Type B pancreatic cell (in vitro differentiated cells): ENCODE measurements around the gene ZSWIM5. TPM values are rescaled to one million over a fixed set of nuclear protein-coding genes. Genes with fewer than 3 reads are reported as not detected.
A peak's percentile ranks its signal among the peaks of the same experiment; 100 is the strongest.

Source experiments
- DNase-seq: peaks from one replicate; pipeline ENCODE4 v3.0.0; 2021; ENCODE audit warnings: mixed read lengths; ENCODE audit not compliant: unreplicated experiment; ENCODE audit errors: extremely low spot score
- H3K27ac Mint-ChIP-seq: 2 replicates; pipeline ENCODE4 v1.8.0; 2021; ENCODE audit warnings: mild to moderate bottlenecking, mixed read lengths
- H3K27me3 Mint-ChIP-seq: 2 replicates; pipeline ENCODE4 v1.8.0; 2021; ENCODE audit warnings: mixed read lengths
- H3K36me3 Mint-ChIP-seq: 2 replicates; pipeline ENCODE4 v1.8.0; 2021; ENCODE audit warnings: mixed read lengths
- H3K4me1 Mint-ChIP-seq: one replicate; pipeline ENCODE4 v1.8.0; 2021; ENCODE audit warnings: mixed read lengths; ENCODE audit not compliant: unreplicated experiment
- H3K4me3 Mint-ChIP-seq: 2 replicates; pipeline ENCODE4 v1.8.0; 2021; ENCODE audit warnings: mild to moderate bottlenecking, mixed read lengths
- H3K9me3 Mint-ChIP-seq: 2 replicates; pipeline ENCODE4 v1.8.0; 2021; ENCODE audit warnings: mixed read lengths
- CTCF ChIP-seq: fragments of 200-600 bp; sonication (generic); conservative IDR thresholded peaks from 2 replicates; pipeline ENCODE4 v1.5.0; 2021; ENCODE audit warnings: antibody characterized with exemption, mild to moderate bottlenecking
- total RNA-seq: library from RNA; stranded (reverse); gene quantifications from 2 replicates; pipeline ENCODE4 v1.2.1, GENCODE V29; 2021; ENCODE audit warnings: low replicate concordance

ZSWIM5 gene
- total RNA-seq, 1 donor from 2014 or later = 2.7 TPM

DNA sequence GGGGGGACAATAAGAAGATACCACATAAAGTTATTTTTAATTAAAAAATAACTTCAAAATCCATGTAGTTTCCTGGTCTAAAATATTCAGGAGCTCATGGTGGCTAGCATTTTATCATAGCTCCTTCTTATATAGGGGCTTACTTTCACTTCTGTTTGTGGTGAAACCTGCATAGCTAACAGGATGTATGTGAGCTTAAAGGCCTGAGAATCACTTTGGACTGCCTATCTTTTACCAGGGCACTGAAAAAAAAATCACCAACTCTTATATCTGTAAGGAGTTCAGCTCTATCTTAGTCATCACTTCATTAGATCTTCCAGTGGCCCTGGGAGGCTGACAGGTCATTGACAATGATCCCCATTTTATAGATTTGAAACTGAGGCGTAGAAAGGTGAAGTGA is 173.0 kb downstream of the ZSWIM5 start:
- H3K36me3 Mint-ChIP-seq = no peaks in the 10 kb centered on the region
- H3K27me3 Mint-ChIP-seq = no peaks in the 10 kb centered on the region
- H3K4me3 Mint-ChIP-seq = no peak overlapping the region
- no peak overlapping the region for H3K27ac Mint-ChIP-seq
- TF ChIP-seq CTCF = no peak
- no peak for DNase-seq
- no peaks in the 10 kb centered on the region for H3K9me3 Mint-ChIP-seq
- no peaks in the 10 kb centered on the region for H3K4me1 Mint-ChIP-seq

DNA sequence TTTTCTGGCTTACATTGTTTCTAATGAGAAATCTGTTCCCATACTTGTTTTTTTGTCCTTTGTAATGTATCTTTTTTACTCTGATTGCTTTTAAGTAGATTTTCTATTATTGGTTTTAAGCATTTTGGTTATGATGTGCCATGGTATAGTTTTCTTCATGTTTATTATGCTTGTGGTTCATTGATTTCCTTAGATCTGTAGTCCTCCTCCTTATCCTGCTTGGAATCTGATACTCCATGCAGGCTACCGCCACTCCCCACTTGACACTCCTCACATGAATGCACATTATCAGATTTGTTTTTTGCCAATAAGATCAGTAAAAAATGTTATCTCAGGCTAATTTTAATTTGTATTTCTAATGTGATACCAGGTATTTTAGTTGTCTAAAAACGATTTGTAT is 173.6 kb downstream of the ZSWIM5 start:
- H3K4me3 Mint-ChIP-seq = no peak overlapping the region
- TF ChIP-seq CTCF = no peak
- no peak for DNase-seq
- H3K4me1 Mint-ChIP-seq = no peaks in the 10 kb centered on the region
- H3K27me3 Mint-ChIP-seq = no peaks in the 10 kb centered on the region
- H3K36me3 Mint-ChIP-seq = no peaks in the 10 kb centered on the region
- H3K27ac Mint-ChIP-seq = no peak overlapping the region
- H3K9me3 Mint-ChIP-seq = no peaks in the 10 kb centered on the region

DNA sequence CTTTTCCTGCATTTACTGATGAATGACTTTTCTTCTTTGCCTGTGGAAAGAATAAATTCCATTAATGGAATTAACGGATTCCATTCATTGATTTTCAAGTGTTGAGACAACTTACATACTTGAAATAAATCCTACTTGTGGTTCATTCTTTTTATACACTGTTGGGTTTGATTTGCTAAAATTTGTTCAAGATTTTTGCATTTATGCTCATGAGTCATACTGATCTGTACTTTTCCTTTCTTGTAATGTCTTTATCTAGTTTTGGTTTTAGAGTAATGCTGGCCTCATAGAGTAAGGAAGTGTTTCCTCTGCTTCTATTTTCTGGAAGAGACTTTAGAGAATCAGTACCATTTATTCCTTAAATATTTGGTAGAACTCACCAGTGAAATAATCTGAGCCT is 180.0 kb downstream of the ZSWIM5 start:
- no peaks in the 10 kb centered on the region for H3K27me3 Mint-ChIP-seq
- H3K9me3 Mint-ChIP-seq = no peaks in the 10 kb centered on the region

DNA sequence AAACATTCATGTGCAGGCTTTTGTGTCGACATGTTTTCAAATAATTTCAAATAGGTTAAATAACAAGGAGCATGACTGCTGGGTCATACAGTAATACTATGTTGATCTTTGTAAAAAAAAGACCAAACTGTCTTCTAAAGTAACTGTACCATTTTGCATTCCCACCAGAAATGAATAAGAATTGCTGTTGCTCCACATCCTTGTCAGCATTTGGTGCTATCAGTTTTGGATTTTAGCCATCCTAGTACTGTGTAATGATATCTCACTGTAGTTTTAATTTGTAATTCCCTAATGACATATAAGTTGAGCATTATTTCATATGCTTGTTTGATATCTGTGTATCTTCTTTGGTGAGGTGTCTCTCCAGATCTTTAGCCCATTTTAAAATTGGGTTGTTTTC is 182.7 kb downstream of the ZSWIM5 start:
- H3K27ac Mint-ChIP-seq = no peak overlapping the region
- no peaks in the 10 kb centered on the region for H3K9me3 Mint-ChIP-seq
- H3K27me3 Mint-ChIP-seq = no peaks in the 10 kb centered on the region
- no peaks in the 10 kb centered on the region for H3K36me3 Mint-ChIP-seq
- no peaks in the 10 kb centered on the region for H3K4me1 Mint-ChIP-seq
- no peak overlapping the region for H3K4me3 Mint-ChIP-seq
- DNase-seq = no peak
- no peak for TF ChIP-seq CTCF

More for the DNA sequence above, 180.0 kb downstream of the ZSWIM5 start:
- Mint-ChIP-seq H3K4me3 (no peak overlapping the region), H3K27ac (no peak overlapping the region), H3K4me1 (no peaks in the 10 kb centered on the region), H3K36me3 (no peaks in the 10 kb centered on the region)
- no peak for DNase-seq
- TF ChIP-seq CTCF = no peak

DNA sequence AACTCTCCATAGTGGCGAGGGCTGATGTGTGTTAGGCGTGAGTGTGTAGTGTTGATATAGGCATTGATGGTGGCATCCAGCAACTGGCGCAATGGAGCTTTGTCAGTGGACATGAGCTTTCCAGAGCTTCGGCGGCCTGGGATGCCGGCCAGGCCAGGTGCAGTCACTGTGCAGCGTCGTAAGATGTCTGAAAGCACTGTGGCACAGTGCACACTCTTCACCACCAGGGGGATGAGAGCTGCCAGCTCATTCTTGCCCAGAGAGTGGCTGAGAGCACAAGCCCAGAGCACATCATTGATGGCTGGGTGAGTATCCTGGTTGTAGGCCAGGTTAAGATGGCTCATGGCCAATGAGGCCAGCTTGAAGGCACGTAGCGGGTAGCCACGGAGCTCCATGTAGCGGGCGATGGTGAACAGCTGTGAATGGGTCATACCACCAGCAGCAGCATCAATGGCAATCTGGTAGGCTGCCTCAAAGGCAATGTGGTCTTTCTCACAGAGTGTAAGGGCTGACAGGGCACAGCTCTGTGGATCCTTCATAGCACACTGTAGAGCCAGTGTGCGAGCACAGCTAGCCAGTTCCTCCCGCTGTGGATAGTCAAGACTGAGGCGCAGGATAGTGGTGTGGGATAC is 187.7 kb downstream of the ZSWIM5 start:
- peaks cover 7% of the 10 kb centered on the region for H3K4me1 Mint-ChIP-seq

More for the DNA sequence above, 187.7 kb downstream of the ZSWIM5 start:
- Mint-ChIP-seq H3K4me3 (no peak overlapping the region), H3K9me3 (no peaks in the 10 kb centered on the region), H3K27me3 (no peaks in the 10 kb centered on the region), H3K27ac (no peak overlapping the region), H3K36me3 (peaks cover 6% of the 10 kb centered on the region)
- DNase-seq = no peak
- peak; percentile 81 for TF ChIP-seq CTCF
